ENCODE data around the gene RFLNA. TPM values are rescaled to one million over a fixed set of nuclear protein-coding genes. Genes with fewer than 3 reads are reported as not detected.

Gene RFLNA
- total and polyA plus RNA-seq, 2 of the 13 experiments (the other 11 are each of a cell fraction or from before 2014, with no cell fraction given) = not detected

DNA sequence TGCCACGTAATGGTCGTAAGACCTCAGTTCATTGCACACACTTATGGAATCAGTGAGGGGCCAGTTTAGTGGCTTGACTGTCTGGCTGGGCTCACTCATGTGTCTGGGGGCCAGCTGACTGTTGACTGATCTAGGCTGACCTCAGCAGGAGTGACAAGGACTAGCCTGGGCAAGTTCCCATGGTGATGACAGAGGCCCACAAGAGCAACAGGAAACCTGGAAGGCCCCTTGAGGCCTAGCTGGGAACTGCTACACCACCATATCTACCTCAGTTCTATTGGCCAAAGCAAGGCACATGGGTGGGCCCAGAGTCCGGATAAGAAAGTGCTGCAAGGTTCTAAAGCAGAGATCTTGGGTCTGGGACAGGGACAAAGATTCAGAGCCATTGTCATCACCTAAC, 21.3 kb upstream of the RFLNA start (continued):
- TF ChIP-seq ZHX1 (CRISPR knock-in tag; IDR thresholded peaks at IDR 0.05; ENCODE audit: low read depth) (no peak), JARID2 (CRISPR knock-in tag; IDR thresholded peaks at IDR 0.05; ENCODE audit: insufficient replicate concordance) (no peak), ZNF282 (IDR thresholded peaks at IDR 0.05; ENCODE audit: partially characterized antibody) (no peak), CBFB (CRISPR knock-in tag; IDR thresholded peaks at IDR 0.05) (0 out of 2 replicates have a peak, but pooled peaks have one; percentile 51), ATF2 (CRISPR knock-in tag; IDR thresholded peaks at IDR 0.05) (peak; percentile 20; the same call in 1 of the 2 replicates), ZNF317 (CRISPR knock-in tag; IDR thresholded peaks at IDR 0.05) (peak; percentile 58; the same call in 1 of the 2 replicates), ZFY (CRISPR knock-in tag; IDR thresholded peaks at IDR 0.05) (peak; percentile 68), EP300 (IDR thresholded peaks at IDR 0.05; ENCODE audit: low read depth in 2 of 2, low read length in 2 of 2) (0 out of 4 replicates have a peak, but pooled peaks of 1 of the 2 experiments have one; percentile 19), EP300 (CRISPR knock-in tag; IDR thresholded peaks at IDR 0.05; ENCODE audit: borderline replicate concordance) (peak; percentile 25; the same call in 1 of the 2 replicates), MIER2 (CRISPR knock-in tag; IDR thresholded peaks at IDR 0.05) (no peak), ZNF747 (CRISPR knock-in tag; IDR thresholded peaks at IDR 0.05; ENCODE audit: borderline replicate concordance) (no peak), PHF21A (CRISPR knock-in tag; IDR thresholded peaks at IDR 0.05) (no peak), EHMT2 (IDR thresholded peaks at IDR 0.05; ENCODE audit: borderline replicate concordance, low read depth, low read length) (0 out of 2 replicates have a peak, but pooled peaks have one; percentile 62), ZNF687 (CRISPR knock-in tag; IDR thresholded peaks at IDR 0.05) (peak; percentile 64), U2AF1 (optimal IDR thresholded peaks at IDR 0.05; ENCODE audit: low read depth, low read length) (no peak), ZNF775 (CRISPR knock-in tag; IDR thresholded peaks at IDR 0.05; ENCODE audit: borderline replicate concordance) (no peak), ZMYM4 (CRISPR knock-in tag; IDR thresholded peaks at IDR 0.05) (peak; percentile 54; the same call in 1 of the 2 replicates), FOXJ3 (CRISPR knock-in tag; IDR thresholded peaks at IDR 0.05; ENCODE audit: borderline replicate concordance) (no peak)
- TF ChIP-seq, protein P1, sequence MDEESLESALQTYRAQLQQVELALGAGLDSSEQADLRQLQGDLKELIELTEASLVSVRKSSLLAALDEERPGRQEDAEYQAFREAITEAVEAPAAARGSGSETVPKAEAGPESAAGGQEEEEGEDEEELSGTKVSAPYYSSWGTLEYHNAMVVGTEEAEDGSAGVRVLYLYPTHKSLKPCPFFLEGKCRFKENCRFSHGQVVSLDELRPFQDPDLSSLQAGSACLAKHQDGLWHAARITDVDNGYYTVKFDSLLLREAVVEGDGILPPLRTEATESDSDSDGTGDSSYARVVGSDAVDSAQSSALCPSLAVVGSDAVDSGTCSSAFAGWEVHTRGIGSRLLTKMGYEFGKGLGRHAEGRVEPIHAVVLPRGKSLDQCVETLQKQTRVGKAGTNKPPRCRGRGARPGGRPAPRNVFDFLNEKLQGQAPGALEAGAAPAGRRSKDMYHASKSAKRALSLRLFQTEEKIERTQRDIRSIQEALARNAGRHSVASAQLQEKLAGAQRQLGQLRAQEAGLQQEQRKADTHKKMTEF (CRISPR knock-in tag; IDR thresholded peaks at IDR 0.05) = peak; percentile 34; the same call in 1 of the 2 replicates
